Measurements from ENCODE around the gene ADAMTSL4.
"Not testable (repeated sequence)": the region's sequence is repeated elsewhere in the genome, so short reads cannot be mapped to it uniquely, and the experiment has no call there.

DNA sequence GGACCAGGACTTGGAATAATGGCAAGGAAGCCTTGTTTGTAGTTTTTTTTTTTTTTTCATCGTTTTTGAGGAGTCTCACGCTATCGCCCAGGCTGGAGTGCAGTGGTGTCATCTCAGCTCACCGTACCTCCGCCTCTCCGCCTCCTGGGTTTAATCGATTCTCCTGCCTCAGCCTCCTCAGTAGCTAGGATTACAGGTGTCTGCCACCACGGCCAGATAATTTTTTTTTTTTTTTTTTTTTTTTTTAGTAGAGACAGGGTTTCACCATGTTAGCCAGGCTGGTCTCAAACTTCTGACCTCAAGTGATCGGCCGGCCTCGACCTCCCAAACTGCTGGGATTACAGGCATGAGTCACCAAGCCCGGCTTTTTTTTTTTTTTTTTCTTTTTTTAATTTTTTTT is 53.2 kb downstream of the ADAMTSL4 start:
- TF ChIP-seq EP300, POLR2A (IDR thresholded peaks at IDR 0.05): not testable (repeated sequence)
- TF ChIP-seq, protein P1, sequence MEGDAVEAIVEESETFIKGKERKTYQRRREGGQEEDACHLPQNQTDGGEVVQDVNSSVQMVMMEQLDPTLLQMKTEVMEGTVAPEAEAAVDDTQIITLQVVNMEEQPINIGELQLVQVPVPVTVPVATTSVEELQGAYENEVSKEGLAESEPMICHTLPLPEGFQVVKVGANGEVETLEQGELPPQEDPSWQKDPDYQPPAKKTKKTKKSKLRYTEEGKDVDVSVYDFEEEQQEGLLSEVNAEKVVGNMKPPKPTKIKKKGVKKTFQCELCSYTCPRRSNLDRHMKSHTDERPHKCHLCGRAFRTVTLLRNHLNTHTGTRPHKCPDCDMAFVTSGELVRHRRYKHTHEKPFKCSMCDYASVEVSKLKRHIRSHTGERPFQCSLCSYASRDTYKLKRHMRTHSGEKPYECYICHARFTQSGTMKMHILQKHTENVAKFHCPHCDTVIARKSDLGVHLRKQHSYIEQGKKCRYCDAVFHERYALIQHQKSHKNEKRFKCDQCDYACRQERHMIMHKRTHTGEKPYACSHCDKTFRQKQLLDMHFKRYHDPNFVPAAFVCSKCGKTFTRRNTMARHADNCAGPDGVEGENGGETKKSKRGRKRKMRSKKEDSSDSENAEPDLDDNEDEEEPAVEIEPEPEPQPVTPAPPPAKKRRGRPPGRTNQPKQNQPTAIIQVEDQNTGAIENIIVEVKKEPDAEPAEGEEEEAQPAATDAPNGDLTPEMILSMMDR (IDR thresholded peaks at IDR 0.05), result not testable (repeated sequence)
